ENCODE data around the gene LUC7L3. TPM values are rescaled to one million over a fixed set of nuclear protein-coding genes. Genes with fewer than 3 reads are reported as not detected.
"Not testable (repeated sequence)": the region's sequence is repeated elsewhere in the genome, so short reads cannot be mapped to it uniquely, and the experiment has no call there.

The LUC7L3 gene
- total RNA-seq, 2 donors from 2014 or later, result 49.4 to 66.9 TPM

GRCh38 chr17:50697663-50698272 lies 21.6 kb upstream of the LUC7L3 start:
- DNase-seq, result no peak
- intact Hi-C loops (cut with DNase I), result loop anchor here in 1 of 2 donors (5.0 kb wide), 2 partner anchors 65 to 150 kb away; partner anchors contain the start of genes ABCC3 and SPATA20
- ATAC-seq, result no peak

- DNase-seq (no peak), ATAC-seq (no peak)
- intact Hi-C loops (cut with DNase I), result loop anchor here in 1 of 2 donors (5.0 kb wide), 2 partner anchors 67 to 152 kb away; partner anchors contain the start of genes ABCC3 and SPATA20
Observed at GRCh38 chr17:50699410-50699809, 20.0 kb upstream of the LUC7L3 start.

GRCh38 chr17:50703162-50703561 lies 16.2 kb upstream of the LUC7L3 start:
- DNase-seq (no peak), ATAC-seq (no peak)
- intact Hi-C loops (cut with DNase I), result no loop called here

DNA sequence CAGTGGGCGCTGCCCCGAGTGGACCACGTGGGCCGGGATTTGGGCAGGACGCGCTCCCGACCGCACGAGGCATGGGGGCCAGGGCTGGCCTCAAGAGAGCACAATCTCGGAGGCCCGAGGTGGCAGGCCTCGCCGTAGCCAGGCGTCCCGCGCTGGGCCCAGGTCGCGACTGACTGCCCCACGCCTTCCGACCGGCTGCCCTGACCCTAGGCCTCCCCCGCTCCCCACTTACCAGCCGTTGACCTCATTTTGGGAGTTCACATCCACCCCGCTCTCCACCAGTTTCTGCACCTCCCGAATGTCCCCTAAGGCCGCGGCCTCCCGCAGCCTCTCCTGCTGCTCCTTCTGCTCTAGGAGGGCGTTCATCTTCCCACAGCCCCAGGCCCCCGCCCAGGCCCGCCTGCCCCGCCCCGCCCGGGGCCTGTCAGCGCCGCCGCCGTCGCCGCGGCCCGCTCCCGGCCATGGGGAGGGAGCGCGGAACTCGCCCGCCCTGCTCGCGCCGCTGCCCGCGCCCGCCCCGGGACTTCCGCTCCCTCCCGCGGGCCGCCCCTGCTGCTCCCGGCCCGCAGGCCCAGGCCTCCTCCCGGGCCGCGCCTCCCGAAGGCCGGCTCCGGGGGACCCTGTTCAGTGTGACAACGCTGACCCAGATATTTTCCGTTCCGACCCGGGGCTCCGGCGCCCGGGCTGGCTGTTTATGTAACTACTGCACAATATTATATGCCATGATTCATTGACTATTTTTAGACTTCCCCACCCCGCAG lies 11.9 kb upstream of the LUC7L3 start, which contains the start of gene ANKRD40:
TSS of gene ANKRD40 (minus strand) at position 626 of the 761 bp plus-strand sequence. CDS start at position 366, 260 bp downstream.
- peak; percentile 88 to 89 for ATAC-seq
- intact Hi-C loops (cut with DNase I), result no loop called here
- DNase-seq, result peak; percentile 89

DNA sequence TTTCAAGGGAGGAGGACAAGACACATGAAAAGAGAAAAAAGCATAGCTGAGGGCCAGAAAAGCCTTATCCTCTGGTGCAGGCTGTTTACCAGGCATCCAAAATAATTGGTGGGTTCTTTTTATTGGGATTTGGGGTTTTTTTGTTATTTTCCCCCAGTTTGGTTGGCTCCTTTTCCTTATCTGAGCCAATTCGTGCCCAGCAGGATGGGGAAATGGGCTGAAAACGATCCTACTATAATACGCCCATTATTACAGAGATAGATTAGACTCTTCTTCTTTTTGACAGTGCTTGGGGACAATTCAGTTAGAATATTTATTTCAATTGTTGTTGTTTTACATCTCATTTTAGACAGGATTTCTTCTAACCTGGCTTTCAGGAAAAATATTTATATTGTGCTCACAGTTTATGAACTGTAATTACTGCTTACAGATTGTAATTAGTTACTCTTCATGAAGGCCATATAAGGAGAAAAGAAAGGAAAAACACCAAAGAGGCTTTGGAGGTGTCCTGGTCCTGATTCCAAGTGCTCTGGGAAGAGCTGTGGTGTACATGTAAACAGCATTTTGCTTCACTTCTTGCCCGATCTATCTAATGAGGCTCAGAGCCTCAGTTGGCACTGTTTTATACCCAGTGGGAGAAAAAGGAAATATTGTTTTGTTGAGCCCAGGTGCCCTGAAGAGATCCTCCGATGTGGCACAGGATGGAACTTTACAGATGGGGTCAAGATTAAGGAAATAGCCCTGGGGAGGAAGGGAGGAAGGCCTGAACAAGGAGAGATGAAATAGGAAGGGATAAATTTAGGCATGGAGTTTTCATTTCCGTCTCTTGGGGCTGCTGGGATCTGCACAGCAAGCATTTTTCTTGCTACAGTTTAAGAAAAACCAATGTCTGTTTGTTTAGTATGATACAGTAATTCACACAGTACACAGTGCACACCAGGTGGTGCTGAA lies 11.1 kb upstream of the LUC7L3 start:
- intact Hi-C loops (cut with DNase I), result no loop called here
- DNase-seq (no peak), ATAC-seq (peak; percentile 5 to 10)

DNA sequence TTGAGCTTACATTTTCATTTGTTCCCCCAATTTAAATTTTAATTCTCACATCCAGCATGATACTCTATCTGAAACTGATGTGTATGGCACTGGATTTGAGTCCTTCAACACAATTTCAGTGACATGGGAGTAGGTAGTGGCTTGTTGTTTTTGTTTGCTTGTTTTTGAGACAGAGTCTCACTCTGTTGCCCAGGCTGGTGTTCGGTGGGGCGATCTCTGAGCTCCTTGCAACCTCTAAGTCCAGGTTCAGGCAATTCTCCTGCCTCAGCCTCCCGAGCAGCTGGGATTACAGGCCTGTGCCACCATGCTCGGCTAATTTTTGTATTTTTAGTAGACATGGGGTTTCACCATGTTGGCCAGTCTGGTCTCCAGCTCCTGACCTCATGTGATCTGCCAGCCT lies 10.3 kb upstream of the LUC7L3 start:
- ATAC-seq; DNase-seq; intact Hi-C loops (cut with DNase I): not testable (repeated sequence)

GRCh38 chr17:50710025-50710424 lies 9.4 kb upstream of the LUC7L3 start:
- DNase-seq, result no peak
- intact Hi-C loops (cut with DNase I), result no loop called here
- ATAC-seq, result no peak

DNA sequence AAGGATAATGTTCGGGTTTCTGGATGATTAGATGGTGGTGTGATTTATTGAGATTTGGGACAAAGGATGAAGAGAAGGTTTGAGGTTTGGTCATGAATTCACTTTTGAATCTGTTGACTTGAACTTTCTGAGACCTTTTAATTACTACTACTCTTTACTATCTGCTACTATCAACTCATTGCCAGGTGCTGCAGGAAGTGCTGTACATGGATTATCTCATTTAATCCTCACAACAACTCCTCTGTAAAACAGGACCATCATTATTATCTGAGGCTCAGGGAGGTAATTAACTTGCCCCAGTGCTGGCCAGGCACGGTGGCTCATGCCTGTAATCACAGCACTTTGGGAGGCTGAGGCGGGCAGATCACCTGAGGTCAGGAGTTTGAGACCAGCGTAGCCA lies 8.8 kb upstream of the LUC7L3 start:
- ATAC-seq, result no peak
- intact Hi-C loops (cut with DNase I), result no loop called here
- no peak for DNase-seq

- ATAC-seq, result no peak
- intact Hi-C loops (cut with DNase I), result no loop called here
- no peak for DNase-seq
Observed at GRCh38 chr17:50712641-50713040, 6.8 kb upstream of the LUC7L3 start.

GRCh38 chr17:50715471-50715870 lies 3.9 kb upstream of the LUC7L3 start:
- no peak for ATAC-seq
- intact Hi-C loops (cut with DNase I), result no loop called here

GRCh38 chr17:50719924-50720794 lies 756 bp downstream of the LUC7L3 start:
- DNase-seq (no peak), ATAC-seq (no peak)
- intact Hi-C loops (cut with DNase I), result no loop called here

More at GRCh38 chr17:50715471-50715870, 3.9 kb upstream of the LUC7L3 start:
- no peak for DNase-seq

GRCh38 chr17:50721194-50722010 lies 2.0 kb downstream of the LUC7L3 start:
- DNase-seq, result no peak
- no peak for ATAC-seq
- intact Hi-C loops (cut with DNase I), result no loop called here

- intact Hi-C loops (cut with DNase I), result no loop called here
- DNase-seq (no peak), ATAC-seq (no peak)
Observed at GRCh38 chr17:50722746-50723145, 3.3 kb downstream of the LUC7L3 start.

GRCh38 chr17:50724622-50725021 lies 5.2 kb downstream of the LUC7L3 start:
- ATAC-seq; DNase-seq; intact Hi-C loops (cut with DNase I): not testable (repeated sequence)

DNA sequence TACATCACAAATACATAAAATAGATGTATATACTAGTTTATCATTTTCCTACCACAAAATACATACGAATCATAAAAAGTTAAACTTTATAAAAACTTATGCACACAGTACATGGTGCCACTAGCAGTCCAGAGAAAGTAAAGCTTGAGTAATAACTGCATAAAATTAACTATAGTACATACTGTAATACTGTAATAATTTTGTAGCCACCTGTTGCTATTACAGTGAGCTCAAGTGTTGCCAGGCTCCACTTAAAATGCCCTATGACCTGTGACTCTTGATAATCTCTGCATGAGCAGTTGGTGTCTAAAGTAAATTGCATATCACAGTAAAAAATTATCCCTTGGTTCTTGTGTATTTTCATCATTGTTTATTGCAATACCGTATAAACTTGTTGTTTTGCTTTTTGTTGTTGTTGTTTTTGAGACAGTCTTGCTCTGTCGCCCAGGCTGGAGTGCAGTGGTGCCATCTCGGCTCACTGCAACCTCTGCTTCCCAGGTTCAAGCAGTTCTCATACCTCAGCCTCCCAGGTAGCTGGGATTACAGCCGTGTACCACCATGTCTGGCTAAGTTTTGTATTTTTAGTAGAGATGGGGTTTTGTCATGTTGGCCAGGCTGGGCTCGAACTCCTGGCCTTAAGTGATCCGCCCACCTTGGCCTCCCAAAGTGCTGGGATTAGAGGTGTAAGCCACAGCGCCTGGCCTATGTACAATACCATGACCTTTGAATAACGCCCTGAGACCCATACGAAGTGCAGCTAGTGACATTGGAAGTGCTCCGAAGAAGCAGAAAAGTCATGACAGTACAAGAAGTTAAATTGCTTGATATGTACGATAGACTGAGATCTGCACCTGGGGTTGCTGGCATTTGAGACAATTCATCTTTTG lies 6.6 kb downstream of the LUC7L3 start:
- no peak for ATAC-seq
- no peak for DNase-seq
- intact Hi-C loops (cut with DNase I), result no loop called here

DNA sequence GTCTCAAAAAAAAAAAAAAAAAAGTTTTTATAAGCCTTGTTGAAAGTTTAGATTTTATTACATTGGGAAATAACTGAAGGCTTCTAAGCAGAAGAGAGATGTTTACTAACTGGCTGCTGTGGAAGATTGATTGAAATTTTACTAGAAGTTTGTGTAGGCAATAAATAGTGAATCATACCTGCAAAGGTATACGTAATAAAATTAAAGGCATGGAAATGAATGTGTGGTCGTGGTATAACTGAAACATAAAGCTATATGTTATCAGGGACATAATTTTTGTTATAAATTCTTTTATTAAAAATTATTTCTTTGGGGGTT lies 8.7 kb downstream of the LUC7L3 start:
- DNase-seq (no peak), ATAC-seq (no peak)
- intact Hi-C loops (cut with DNase I), result no loop called here

Measured in left cardiac atrium (tissue), 4 donors.